GM12878 (cell line): Measurements from ENCODE around the gene SENP8. TPM values are rescaled to one million over a fixed set of nuclear protein-coding genes. Genes with fewer than 3 reads are reported as not detected.

Source experiments
- BCLAF1 ChIP-seq: fragments of 450-650 bp; IDR thresholded peaks from 2 replicates; pipeline ENCODE4 v1.6.1; 2017; ENCODE audit warnings: antibody characterized with exemption, mild to moderate bottlenecking, moderate library complexity
- BHLHE40 ChIP-seq, 2 experiments: fragments of 450-650 bp in 1 of 2; IDR thresholded peaks; 2 replicates each; pipeline ENCODE4 v1.6.1; 2011 to 2017; ENCODE audit warnings: low read depth in 2 of 2, borderline replicate concordance in 1 of 2, improper control_type of control experiment in 1 of 2, low read length in 1 of 2, mild to moderate bottlenecking in 1 of 2
- CEBPB ChIP-seq, 2 experiments: fragments of 150-350 bp in 1 of 2; IDR thresholded peaks; 2 replicates each; pipeline ENCODE4 v1.6.1; 2012 to 2014; ENCODE audit warnings: low read depth in 2 of 2, low read length in 2 of 2, borderline replicate concordance in 1 of 2, inconsistent platforms in 1 of 2
- EGR1 ChIP-seq, 2 experiments: IDR thresholded peaks; 1 replicate in 1 of 2; 2 replicates in 1 of 2; pipeline ENCODE4 v1.6.1; 2011 to 2012; ENCODE audit warnings: low read depth in 2 of 2, low read length in 2 of 2, borderline replicate concordance in 1 of 2, mild to moderate bottlenecking in 1 of 2, moderate library complexity in 1 of 2
- FOS ChIP-seq: IDR thresholded peaks from 3 replicates; pipeline ENCODE4 v1.6.1; 2011; ENCODE audit warnings: borderline replicate concordance; ENCODE audit not compliant: insufficient read length; ENCODE audit errors: extremely low read depth
- HDAC2 ChIP-seq: fragments of 200-600 bp; sonication (generic); IDR thresholded peaks from 2 replicates; pipeline ENCODE4 v1.6.1; 2017
- HDAC6 ChIP-seq: fragments of 200-600 bp; sonication (generic); IDR thresholded peaks from one replicate; pipeline ENCODE4 v1.8.0; 2017; ENCODE audit warnings: antibody characterized with exemption; ENCODE audit not compliant: unreplicated experiment
- NBN ChIP-seq: fragments of 450-650 bp; IDR thresholded peaks from 2 replicates; pipeline ENCODE4 v1.6.1; 2016
- NKRF ChIP-seq: fragments of 450-650 bp; conservative IDR thresholded peaks from 2 replicates; pipeline ENCODE4 v1.6.1; 2017; ENCODE audit warnings: mild to moderate bottlenecking, moderate library complexity
- NR2C2 ChIP-seq: IDR thresholded peaks from 2 replicates; pipeline ENCODE4 v1.6.1; 2011; ENCODE audit warnings: borderline replicate concordance, low read depth; ENCODE audit not compliant: control insufficient read depth, insufficient read length
- TBL1XR1 ChIP-seq: IDR thresholded peaks from 2 replicates; pipeline ENCODE4 v1.6.1; 2012; ENCODE audit warnings: low read depth, low read length, improper control_type of control experiment
- polyA plus RNA-seq, 11 experiments: library from polyadenylated mRNA; depleted of rRNA in 4 of 11; unstranded in 6 of 11; stranded (reverse) in 5 of 11; fragments of >200 nt; fragmentation: Nextera tagmentation in 4 of 11; fragmentation: Illumina TruSeq in 1 of 11; extraction: Ambion mirVana in 4 of 11; extraction: Trizol in 1 of 11; gene quantifications; 1 replicate in 1 of 11; 2 replicates in 10 of 11; pipeline versions ENCODE4 v1.2.1 to v1.2.3, GENCODE V29; 2011 to 2016; ENCODE audit warnings: inconsistent platforms in 2 of 11, missing spikeins in 2 of 11, low read depth in 1 of 11
- total RNA-seq, 4 experiments: library from RNA; depleted of rRNA in 3 of 4; stranded (reverse); fragments of >200 nt in 3 of 4; fragmentation: Illumina TruSeq in 1 of 4; extraction: Trizol in 1 of 4; gene quantifications; 2 replicates each; pipeline versions ENCODE4 v1.2.1 to v1.2.3, GENCODE V29; 2013 to 2021

Gene SENP8
- total and polyA plus RNA-seq, 10 of the 15 experiments (the other 5 are each of a cell fraction or from before 2014, with no cell fraction given), result 0.87 to 5.6 (median 2.2) TPM

GRCh38 chr15:72192416-72192815 lies 74.2 kb downstream of the SENP8 start (continued):
- TF ChIP-seq EGR1 (IDR thresholded peaks at IDR 0.05; ENCODE audit: borderline replicate concordance in 1 of 2, low read depth in 2 of 2, low read length in 2 of 2), result no peak
- TF ChIP-seq FOS, result no peak
- no peak for TF ChIP-seq NBN
- no peak for TF ChIP-seq NKRF
- TF ChIP-seq HDAC2, result no peak
- no peak for TF ChIP-seq HDAC6
- TF ChIP-seq BHLHE40 (IDR thresholded peaks at IDR 0.05; ENCODE audit: borderline replicate concordance in 1 of 2, low read depth in 2 of 2, low read length in 1 of 2), result no peak
- TF ChIP-seq NR2C2, result no peak
- TF ChIP-seq TBL1XR1, result no peak
- TF ChIP-seq BCLAF1, result no peak
- no peak for TF ChIP-seq CEBPB (IDR thresholded peaks at IDR 0.05; ENCODE audit: borderline replicate concordance in 1 of 2, low read depth in 2 of 2, low read length in 2 of 2)
- TF ChIP-seq, all 136 proteins: peak for 0

Other genes starting within 250 kb of the SENP8 start
- gene MYO9A, start 253 bp upstream of the SENP8 start, total RNA-seq (2014; rRNA removed), result 17.8 and 20.2 TPM in 2 replicates
- 25.3 and 28.3 TPM in 2 replicates for gene MYO9A, start 253 bp upstream of the SENP8 start, total RNA-seq (2014; rRNA removed; fragmentation: Illumina TruSeq; extraction: Trizol)
- gene MYO9A, start 253 bp upstream of the SENP8 start, total RNA-seq (2021), result 18.7 and 23.3 TPM in 2 replicates
- gene MYO9A, start 253 bp upstream of the SENP8 start, polyA plus RNA-seq (2011; rRNA removed), result 17.0 and 17.3 TPM in 2 replicates
- gene MYO9A, start 253 bp upstream of the SENP8 start, polyA plus RNA-seq (2014; fragmentation: Illumina TruSeq; extraction: Trizol), result 11.7 and 13.7 TPM in 2 replicates
- 1 to 10 TPM; 3.3 to 5.9 TPM for gene MYO9A, start 253 bp upstream of the SENP8 start, polyA plus RNA-seq (2014; fragmentation: Nextera tagmentation; extraction: Ambion mirVana)
- 6.5 and 8.3 TPM in 2 replicates for gene MYO9A, start 253 bp upstream of the SENP8 start, polyA plus RNA-seq (2014; rRNA removed)
- gene MYO9A, start 253 bp upstream of the SENP8 start, polyA plus RNA-seq (2016; fragmentation: Nextera tagmentation; extraction: Ambion mirVana), result 10 to 100 TPM; 10.6 to 12.7 TPM
- gene GRAMD2A, start 79.4 kb downstream of the SENP8 start, total RNA-seq (2014; rRNA removed), result not detected in 2 replicates
- gene GRAMD2A, start 79.4 kb downstream of the SENP8 start, total RNA-seq (2014; rRNA removed; fragmentation: Illumina TruSeq; extraction: Trizol), result not detected in 2 replicates
- not detected in 2 replicates for gene GRAMD2A, start 79.4 kb downstream of the SENP8 start, total RNA-seq (2021)
- not detected in 2 replicates for gene GRAMD2A, start 79.4 kb downstream of the SENP8 start, polyA plus RNA-seq (2011; rRNA removed)
- gene GRAMD2A, start 79.4 kb downstream of the SENP8 start, polyA plus RNA-seq (2014; fragmentation: Illumina TruSeq; extraction: Trizol), result not detected in 2 replicates
- gene GRAMD2A, start 79.4 kb downstream of the SENP8 start, polyA plus RNA-seq (2014; fragmentation: Nextera tagmentation; extraction: Ambion mirVana), result under 1 TPM in 1 of 2 experiments, not detected in 1; 0.02 TPM
- gene GRAMD2A, start 79.4 kb downstream of the SENP8 start, polyA plus RNA-seq (2014; rRNA removed), result not detected in 2 replicates
- under 1 TPM in 1 of 2 experiments, not detected in 1; 0.35 TPM for gene GRAMD2A, start 79.4 kb downstream of the SENP8 start, polyA plus RNA-seq (2016; fragmentation: Nextera tagmentation; extraction: Ambion mirVana)
- gene PKM, start 112.8 kb downstream of the SENP8 start, total RNA-seq (2014; rRNA removed), result 1,257 and 1,302 TPM in 2 replicates
- 912 and 984 TPM in 2 replicates for gene PKM, start 112.8 kb downstream of the SENP8 start, total RNA-seq (2014; rRNA removed; fragmentation: Illumina TruSeq; extraction: Trizol)
- gene PKM, start 112.8 kb downstream of the SENP8 start, total RNA-seq (2021), result 1,487 and 1,505 TPM in 2 replicates
- 2,011 and 2,640 TPM in 2 replicates for gene PKM, start 112.8 kb downstream of the SENP8 start, polyA plus RNA-seq (2011; rRNA removed)
- gene PKM, start 112.8 kb downstream of the SENP8 start, polyA plus RNA-seq (2014; fragmentation: Illumina TruSeq; extraction: Trizol), result 1,523 and 1,631 TPM in 2 replicates
- 100 to 1,000 TPM; 491 to 500 TPM for gene PKM, start 112.8 kb downstream of the SENP8 start, polyA plus RNA-seq (2014; fragmentation: Nextera tagmentation; extraction: Ambion mirVana)
- 1,361 and 1,456 TPM in 2 replicates for gene PKM, start 112.8 kb downstream of the SENP8 start, polyA plus RNA-seq (2014; rRNA removed)
- gene PKM, start 112.8 kb downstream of the SENP8 start, polyA plus RNA-seq (2016; fragmentation: Nextera tagmentation; extraction: Ambion mirVana), result 1,000 to 10,000 TPM; 1,696 to 1,742 TPM
- 26.3 and 31.2 TPM in 2 replicates for gene PARP6, start 154.2 kb downstream of the SENP8 start, total RNA-seq (2014; rRNA removed)
- 21.5 and 25.0 TPM in 2 replicates for gene PARP6, start 154.2 kb downstream of the SENP8 start, total RNA-seq (2014; rRNA removed; fragmentation: Illumina TruSeq; extraction: Trizol)
- 38.3 and 40.0 TPM in 2 replicates for gene PARP6, start 154.2 kb downstream of the SENP8 start, total RNA-seq (2021)
- gene PARP6, start 154.2 kb downstream of the SENP8 start, polyA plus RNA-seq (2011; rRNA removed), result 60.7 and 73.5 TPM in 2 replicates
- gene PARP6, start 154.2 kb downstream of the SENP8 start, polyA plus RNA-seq (2014; fragmentation: Illumina TruSeq; extraction: Trizol), result 41.4 and 47.2 TPM in 2 replicates
- gene PARP6, start 154.2 kb downstream of the SENP8 start, polyA plus RNA-seq (2014; fragmentation: Nextera tagmentation; extraction: Ambion mirVana), result 10 to 100 TPM; 14.3 to 23.7 TPM
- 43.9 and 51.8 TPM in 2 replicates for gene PARP6, start 154.2 kb downstream of the SENP8 start, polyA plus RNA-seq (2014; rRNA removed)
- gene PARP6, start 154.2 kb downstream of the SENP8 start, polyA plus RNA-seq (2016; fragmentation: Nextera tagmentation; extraction: Ambion mirVana), result 10 to 100 TPM; 15.5 to 27.6 TPM
- gene CELF6, start 201.8 kb downstream of the SENP8 start, total RNA-seq (2014; rRNA removed), result 0.23 and 0.44 TPM in 2 replicates
- gene CELF6, start 201.8 kb downstream of the SENP8 start, total RNA-seq (2014; rRNA removed; fragmentation: Illumina TruSeq; extraction: Trizol), result 0.31 and 0.32 TPM in 2 replicates
- gene CELF6, start 201.8 kb downstream of the SENP8 start, total RNA-seq (2021), result 0.24 TPM in 1 of 2 replicates, not detected in the other
- 0.39 and 0.54 TPM in 2 replicates for gene CELF6, start 201.8 kb downstream of the SENP8 start, polyA plus RNA-seq (2011; rRNA removed)
- gene CELF6, start 201.8 kb downstream of the SENP8 start, polyA plus RNA-seq (2014; fragmentation: Illumina TruSeq; extraction: Trizol), result 0.25 and 0.46 TPM in 2 replicates
- under 1 TPM; 0.18 to 0.20 TPM for gene CELF6, start 201.8 kb downstream of the SENP8 start, polyA plus RNA-seq (2014; fragmentation: Nextera tagmentation; extraction: Ambion mirVana)
- 0.27 and 0.33 TPM in 2 replicates for gene CELF6, start 201.8 kb downstream of the SENP8 start, polyA plus RNA-seq (2014; rRNA removed)
- under 1 TPM; 0.06 to 0.17 TPM for gene CELF6, start 201.8 kb downstream of the SENP8 start, polyA plus RNA-seq (2016; fragmentation: Nextera tagmentation; extraction: Ambion mirVana)